DMS114 treated with DMSO at 0.1 percent for 48 hours (cell line): Measurements from ENCODE around the gene MSH2.
A peak's percentile ranks its signal among the peaks of the same experiment; 100 is the strongest.
"Not testable (repeated sequence)": the region's sequence is repeated elsewhere in the genome, so short reads cannot be mapped to it uniquely, and the experiment has no call there.

Source experiments
- DNase-seq: peaks from one replicate; lab custom pipeline; 2025; ENCODE audit not compliant: unreplicated experiment; lab: John Stamatoyannopoulos, UW

Gene MSH2

GRCh38 chr2:47406649-47407330 lies 3.8 kb downstream of the MSH2 start:
- not testable (repeated sequence) for DNase-seq

- not testable (repeated sequence) for DNase-seq
These were observed 5.0 kb downstream of the MSH2 start for GRCh38 chr2:47407976-47408375.

- no peak for DNase-seq
These were observed 11.9 kb downstream of the MSH2 start for GRCh38 chr2:47414682-47415458.

GRCh38 chr2:47420214-47420613 lies 17.3 kb downstream of the MSH2 start:
- DNase-seq: no peak

- not testable (repeated sequence) for DNase-seq
These were observed 17.7 kb downstream of the MSH2 start for GRCh38 chr2:47420683-47421082.

GRCh38 chr2:47422016-47422415 lies 19.1 kb downstream of the MSH2 start:
- DNase-seq: no peak

- no peak for DNase-seq
These were observed 19.6 kb downstream of the MSH2 start for GRCh38 chr2:47422560-47422959.

GRCh38 chr2:47426786-47427185 lies 23.8 kb downstream of the MSH2 start:
- no peak for DNase-seq

- no peak for DNase-seq
These were observed 26.8 kb downstream of the MSH2 start for GRCh38 chr2:47429795-47430194.

- DNase-seq: not testable (repeated sequence)
These were observed 30.1 kb downstream of the MSH2 start for GRCh38 chr2:47433006-47433405.

GRCh38 chr2:47433445-47433844 lies 30.5 kb downstream of the MSH2 start:
- DNase-seq: not testable (repeated sequence)

GRCh38 chr2:47437287-47437686 lies 34.3 kb downstream of the MSH2 start:
- DNase-seq: peak; percentile 45

- DNase-seq: no peak
These were observed 35.1 kb downstream of the MSH2 start for GRCh38 chr2:47438106-47438505.

- no peak for DNase-seq
These were observed 35.8 kb downstream of the MSH2 start for GRCh38 chr2:47438783-47439182.

GRCh38 chr2:47451790-47452189 lies 48.8 kb downstream of the MSH2 start:
- no peak for DNase-seq

GRCh38 chr2:47452761-47453160 lies 49.8 kb downstream of the MSH2 start:
- no peak for DNase-seq

- not testable (repeated sequence) for DNase-seq
These were observed 51.9 kb downstream of the MSH2 start for GRCh38 chr2:47454818-47455217.

GRCh38 chr2:47455411-47455810 lies 52.5 kb downstream of the MSH2 start:
- no peak for DNase-seq

GRCh38 chr2:47456851-47457250 lies 53.9 kb downstream of the MSH2 start:
- no peak for DNase-seq

GRCh38 chr2:47457268-47457667 lies 54.3 kb downstream of the MSH2 start:
- no peak for DNase-seq

GRCh38 chr2:47459021-47459420 lies 56.1 kb downstream of the MSH2 start:
- DNase-seq: no peak

GRCh38 chr2:47460766-47461165 lies 57.8 kb downstream of the MSH2 start:
- DNase-seq: no peak
